ENCODE results near the gene FERMT3. TPM values are rescaled to one million over a fixed set of nuclear protein-coding genes. Genes with fewer than 3 reads are reported as not detected.

The FERMT3 gene
- total RNA-seq, 1 donor from 2014 or later: 1.4 TPM

- no peaks in the 10 kb centered on the region for H3K27me3 Mint-ChIP-seq (ENCODE audit: unreplicated experiment)
- H3K27ac Mint-ChIP-seq (ENCODE audit: unreplicated experiment): peak overlapping the region; percentile 64
- DNase-seq (ENCODE audit: extremely low spot score, unreplicated experiment): no peak
Observed at GRCh38 chr11:64252003-64252872, 45.7 kb downstream of the FERMT3 start.

GRCh38 chr11:64253043-64253442 is 46.5 kb downstream of the FERMT3 start:
- peak overlapping the region; percentile 34 for H3K27ac Mint-ChIP-seq (ENCODE audit: unreplicated experiment)
- H3K4me1 Mint-ChIP-seq (ENCODE audit: unreplicated experiment): peaks cover 22% of the 10 kb centered on the region
- H3K4me3 Mint-ChIP-seq (ENCODE audit: unreplicated experiment): peak overlapping the region; percentile 53
- no peaks in the 10 kb centered on the region for H3K9me3 Mint-ChIP-seq (ENCODE audit: unreplicated experiment)
- no peaks in the 10 kb centered on the region for H3K36me3 Mint-ChIP-seq (ENCODE audit: unreplicated experiment)
- no peak for DNase-seq (ENCODE audit: extremely low spot score, unreplicated experiment)
- no peaks in the 10 kb centered on the region for H3K27me3 Mint-ChIP-seq (ENCODE audit: unreplicated experiment)
- no peak for TF ChIP-seq CTCF (IDR thresholded peaks at IDR 0.05)

More at GRCh38 chr11:64252003-64252872, 45.7 kb downstream of the FERMT3 start:
- peak; percentile 14 for TF ChIP-seq CTCF (IDR thresholded peaks at IDR 0.05)
- Mint-ChIP-seq H3K4me3 (ENCODE audit: unreplicated experiment) (peak overlapping the region; percentile 86), H3K9me3 (ENCODE audit: unreplicated experiment) (no peaks in the 10 kb centered on the region), H3K36me3 (ENCODE audit: unreplicated experiment) (no peaks in the 10 kb centered on the region), H3K4me1 (ENCODE audit: unreplicated experiment) (peaks cover 26% of the 10 kb centered on the region)

- Mint-ChIP-seq H3K4me3 (ENCODE audit: unreplicated experiment) (peak overlapping the region; percentile 53), H3K36me3 (ENCODE audit: unreplicated experiment) (no peaks in the 10 kb centered on the region), H3K9me3 (ENCODE audit: unreplicated experiment) (no peaks in the 10 kb centered on the region), H3K27me3 (ENCODE audit: unreplicated experiment) (no peaks in the 10 kb centered on the region), H3K27ac (ENCODE audit: unreplicated experiment) (peak overlapping the region; percentile 34), H3K4me1 (ENCODE audit: unreplicated experiment) (peaks cover 22% of the 10 kb centered on the region)
- no peak for TF ChIP-seq CTCF (IDR thresholded peaks at IDR 0.05)
- DNase-seq (ENCODE audit: extremely low spot score, unreplicated experiment): no peak
Observed at GRCh38 chr11:64253481-64253880, 47.0 kb downstream of the FERMT3 start.

- Mint-ChIP-seq H3K36me3 (ENCODE audit: unreplicated experiment) (peaks cover under 1% of the 10 kb centered on the region), H3K27ac (ENCODE audit: unreplicated experiment) (peak overlapping the region; percentile 34), H3K9me3 (ENCODE audit: unreplicated experiment) (no peaks in the 10 kb centered on the region), H3K4me3 (ENCODE audit: unreplicated experiment) (no peak overlapping the region), H3K4me1 (ENCODE audit: unreplicated experiment) (peaks cover 22% of the 10 kb centered on the region), H3K27me3 (ENCODE audit: unreplicated experiment) (no peaks in the 10 kb centered on the region)
- TF ChIP-seq CTCF (IDR thresholded peaks at IDR 0.05): no peak
- DNase-seq (ENCODE audit: extremely low spot score, unreplicated experiment): no peak
Observed at GRCh38 chr11:64254326-64254725, 47.8 kb downstream of the FERMT3 start.

Data from osteocyte (in vitro differentiated cells).